A673 (cell line): Measurements from ENCODE around the gene SCYL1.

Source experiments
- EZH2 ChIP-seq: fragments of 200-600 bp; sonication (generic); IDR thresholded peaks from 2 replicates; pipeline ENCODE4 v1.6.1; 2017; ENCODE audit warnings: borderline replicate concordance, low read depth, mild to moderate bottlenecking, mixed read lengths, antibody characterized with exemption, low read length; ENCODE audit not compliant: poor library complexity, severe bottlenecking
- TF ChIP-seq, protein P1 (sequence below): fragments of 300-800, 200-600 bp; sonication (generic); conservative IDR thresholded peaks from 2 replicates; pipeline ENCODE4 v1.5.1; 2017; ENCODE audit warnings: low read depth, mild to moderate bottlenecking, antibody characterized with exemption, low read length, moderate library complexity, mixed read lengths

DNA sequence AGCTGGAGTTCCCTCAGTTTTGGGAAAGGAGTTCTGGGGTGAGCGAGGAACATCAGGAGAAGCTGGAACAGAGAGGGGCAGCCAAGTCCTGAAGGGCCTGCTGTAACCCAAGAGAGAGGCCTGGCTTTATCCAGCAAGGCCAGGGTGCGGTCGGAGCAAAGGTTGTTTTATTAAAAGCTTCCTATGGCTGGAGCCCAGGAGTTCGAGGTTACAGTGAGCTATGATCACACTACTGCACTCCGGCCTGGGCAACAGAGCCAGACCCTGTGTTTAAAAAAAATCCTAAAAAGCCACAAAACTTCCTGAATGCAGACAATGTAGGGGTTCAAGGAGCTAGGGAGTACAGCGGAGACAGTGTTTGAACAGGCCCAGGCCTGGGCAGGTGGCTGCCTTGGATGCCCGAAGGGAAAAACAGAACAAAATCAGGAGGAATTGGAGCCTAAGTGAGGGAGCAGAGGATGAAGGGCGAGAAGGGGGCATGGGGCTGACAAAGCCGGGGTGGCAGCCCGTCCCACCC is 48.2 kb upstream of the SCYL1 start:
- TF ChIP-seq, protein P1, sequence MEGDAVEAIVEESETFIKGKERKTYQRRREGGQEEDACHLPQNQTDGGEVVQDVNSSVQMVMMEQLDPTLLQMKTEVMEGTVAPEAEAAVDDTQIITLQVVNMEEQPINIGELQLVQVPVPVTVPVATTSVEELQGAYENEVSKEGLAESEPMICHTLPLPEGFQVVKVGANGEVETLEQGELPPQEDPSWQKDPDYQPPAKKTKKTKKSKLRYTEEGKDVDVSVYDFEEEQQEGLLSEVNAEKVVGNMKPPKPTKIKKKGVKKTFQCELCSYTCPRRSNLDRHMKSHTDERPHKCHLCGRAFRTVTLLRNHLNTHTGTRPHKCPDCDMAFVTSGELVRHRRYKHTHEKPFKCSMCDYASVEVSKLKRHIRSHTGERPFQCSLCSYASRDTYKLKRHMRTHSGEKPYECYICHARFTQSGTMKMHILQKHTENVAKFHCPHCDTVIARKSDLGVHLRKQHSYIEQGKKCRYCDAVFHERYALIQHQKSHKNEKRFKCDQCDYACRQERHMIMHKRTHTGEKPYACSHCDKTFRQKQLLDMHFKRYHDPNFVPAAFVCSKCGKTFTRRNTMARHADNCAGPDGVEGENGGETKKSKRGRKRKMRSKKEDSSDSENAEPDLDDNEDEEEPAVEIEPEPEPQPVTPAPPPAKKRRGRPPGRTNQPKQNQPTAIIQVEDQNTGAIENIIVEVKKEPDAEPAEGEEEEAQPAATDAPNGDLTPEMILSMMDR: no peak
- TF ChIP-seq EZH2: no peak
